B cell (primary cell): Measurements from ENCODE around the gene ZSCAN1. TPM values are rescaled to one million over a fixed set of nuclear protein-coding genes. Genes with fewer than 3 reads are reported as not detected.

ENCODE experiments used
- ATAC-seq: fragments of 200-7000 bp; cut with Tn5 transposase; one replicate; pipeline ENCODE4 v1.10.0; 2021; ENCODE audit warnings: low read depth, mild to moderate bottlenecking, moderate number of reproducible peaks, moderate library complexity
- CTCF ChIA-PET: fragments of 350-600 bp; sonication (Branson Sonifier 250); formaldehyde crosslinking; loops from one replicate; lab custom pipeline; 2021; ENCODE audit warnings: antibody characterized with exemption, inconsistent platforms; lab: Charles Lee
- POLR2A ChIA-PET: fragments of 350-600 bp; sonication (Branson Sonifier 250); formaldehyde crosslinking; loops from one replicate; lab custom pipeline; 2021; ENCODE audit warnings: antibody characterized with exemption; lab: Charles Lee
- DNase-seq: peaks from one replicate; pipeline ENCODE4 v3.0.0; 2013
- H2AFZ ChIP-seq: 2 replicates; pipeline ENCODE4 v1.6.1; 2012; ENCODE audit warnings: mild to moderate bottlenecking, low read depth, low read length; ENCODE audit not compliant: insufficient read depth, poor library complexity, severe bottlenecking
- H3K27ac ChIP-seq, 2 donors: 1 replicate in 1 of 2; 2 replicates in 1 of 2; pipeline ENCODE4 v1.5.1; 2012 to 2013; ENCODE audit warnings: low read length in 2 of 2, mild to moderate bottlenecking in 2 of 2, moderate library complexity in 1 of 2
- H3K27me3 ChIP-seq, 4 experiments: fragments of 200-600 bp in 1 of 4; sonication (generic) in 1 of 4; replicated peaks in 1 of 4; 1 replicate in 2 of 4; 2 replicates in 2 of 4; pipeline versions ENCODE4 v1.6.1 to v1.7.0; 2013 to 2016; ENCODE audit warnings: low read length in 3 of 4, mild to moderate bottlenecking in 2 of 4, mixed read lengths in 1 of 4, moderate library complexity in 1 of 4; ENCODE audit not compliant: insufficient read depth in 4 of 4, control insufficient read depth in 3 of 4; ENCODE audit errors: control extremely low read depth in 1 of 4
- H3K36me3 ChIP-seq, 2 experiments: replicated peaks in 1 of 2; 1 replicate in 1 of 2; 2 replicates in 1 of 2; pipeline versions ENCODE4 v1.6.1 to v1.7.1; 2013; ENCODE audit warnings: low read length in 1 of 2; ENCODE audit not compliant: insufficient read depth in 2 of 2, control insufficient read depth in 1 of 2; ENCODE audit errors: control extremely low read depth in 1 of 2, extremely low read depth in 1 of 2
- H3K4me1 ChIP-seq, 2 donors: fragments of 200-600 bp in 1 of 2; sonication (generic) in 1 of 2; 1 replicate in 1 of 2; 2 replicates in 1 of 2; pipeline versions ENCODE4 v1.5.1 to v1.6.1; 2013 to 2017; ENCODE audit warnings: low read length in 2 of 2; ENCODE audit not compliant: control insufficient read depth in 2 of 2, insufficient read depth in 2 of 2
- H3K4me2 ChIP-seq: replicated peaks from 2 replicates; pipeline ENCODE3; 2012; ENCODE audit warnings: mild to moderate bottlenecking, low read depth, low read length; ENCODE audit not compliant: poor library complexity, severe bottlenecking
- H3K4me3 ChIP-seq, 5 experiments: fragments of 200-600 bp in 1 of 5; sonication (generic) in 1 of 5; 1 replicate in 3 of 5; 2 replicates in 2 of 5; pipeline versions ENCODE4 v1.5.1 to v1.7.0; 2011 to 2016; ENCODE audit warnings: low read length in 4 of 5, mild to moderate bottlenecking in 4 of 5, low read depth in 2 of 5, control low read depth in 1 of 5, moderate library complexity in 1 of 5; ENCODE audit not compliant: insufficient read depth in 1 of 5; ENCODE audit errors: control extremely low read depth in 1 of 5, extremely low read depth in 1 of 5
- H3K79me2 ChIP-seq: fragments of 200-600 bp; sonication (generic); one replicate; pipeline ENCODE4 v1.6.0; 2016; ENCODE audit warnings: low read length; ENCODE audit not compliant: control insufficient read depth, insufficient read depth
- H3K9ac ChIP-seq: fragments of 200-600 bp; sonication (generic); 2 replicates; pipeline ENCODE4 v1.6.1; 2017; ENCODE audit warnings: mild to moderate bottlenecking, low read length, moderate library complexity
- H3K9me3 ChIP-seq, 3 donors: one replicate each; pipeline versions ENCODE4 v1.6.1 to v1.7.1; 2013; ENCODE audit warnings: low read length in 2 of 3; ENCODE audit not compliant: control insufficient read depth in 2 of 3, insufficient read depth in 1 of 3; ENCODE audit errors: control extremely low read depth in 1 of 3
- H4K20me1 ChIP-seq: 2 replicates; pipeline ENCODE4 v1.6.0; 2012; ENCODE audit warnings: mild to moderate bottlenecking, low read length; ENCODE audit not compliant: insufficient read depth, control insufficient read depth, poor library complexity, severe bottlenecking
- H3K27ac Mint-ChIP-seq: one replicate; pipeline ENCODE4 v1.8.0; 2021; ENCODE audit warnings: mixed read lengths
- H3K27me3 Mint-ChIP-seq: one replicate; pipeline ENCODE4 v1.8.0; 2021; ENCODE audit warnings: mixed read lengths
- H3K4me1 Mint-ChIP-seq: one replicate; pipeline ENCODE4 v1.8.0; 2021; ENCODE audit warnings: mixed read lengths
- H3K4me3 Mint-ChIP-seq: one replicate; pipeline ENCODE4 v1.8.0; 2021; ENCODE audit warnings: mixed read lengths
- H3K9me3 Mint-ChIP-seq: one replicate; pipeline ENCODE4 v1.8.0; 2022; ENCODE audit warnings: mixed read lengths; ENCODE audit not compliant: insufficient read depth
- EZH2 ChIP-seq: IDR thresholded peaks from 2 replicates; pipeline ENCODE4 v1.6.1; 2012; ENCODE audit warnings: borderline replicate concordance, low read depth, mild to moderate bottlenecking, moderate library complexity, low read length; ENCODE audit not compliant: insufficient read depth, poor library complexity, severe bottlenecking
- WGBS: methylation state at CpG from one replicate; pipeline ENCODE4 v1.1.5; 2013; ENCODE audit warnings: missing lambda C conversion rate; ENCODE audit not compliant: insufficient coverage; 5-methylcytosine and 5-hydroxymethylcytosine counted together
- intact Hi-C: fragments of 100-400 bp; cut with micrococcal nuclease; formaldehyde crosslinking; loops from one replicate; pipeline ENCODE4 v1.10.0; 2022
- polyA plus RNA-seq: library from polyadenylated mRNA; depleted of rRNA; stranded (reverse); fragments of >200 nt; gene quantifications from 2 replicates; pipeline ENCODE4 v1.2.3, GENCODE V29; 2012
- total RNA-seq, 2 donors: library from RNA; stranded (reverse); fragments of 120-200 nt in 1 of 2; gene quantifications; 1 replicate in 1 of 2; 2 replicates in 1 of 2; pipeline versions ENCODE4 v1.2.3 to v1.2.4, GENCODE V29; 2013 to 2022
- TF ChIP-seq, protein P1 (sequence below): fragments of 200-600 bp; IDR thresholded peaks from one replicate; pipeline ENCODE4 v1.8.0; 2022; ENCODE audit warnings: antibody characterized with exemption, mild to moderate bottlenecking

ZSCAN1 gene
- total and polyA plus RNA-seq, 2 donors (not counting 1 experiment from before 2014, with no cell fraction given) = 0.13 TPM; not detected in 1

DNA sequence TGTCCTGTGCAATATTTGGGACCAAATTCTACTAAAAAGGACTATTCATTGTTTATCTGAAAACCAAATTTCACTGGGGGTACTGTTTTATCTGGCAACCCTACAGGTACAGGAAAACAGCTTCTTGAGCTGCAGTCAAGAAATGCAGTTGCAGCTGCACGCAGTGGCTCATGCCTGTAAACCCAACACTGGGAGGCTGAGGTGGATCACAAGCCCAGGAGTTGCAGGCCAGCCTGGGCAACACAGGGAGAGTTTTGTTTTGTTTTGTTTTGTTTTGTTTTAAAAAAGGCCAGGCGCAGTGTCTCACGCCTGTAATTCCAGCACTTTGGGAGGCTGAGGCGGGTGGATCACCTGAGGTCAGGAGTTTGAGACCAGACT, 11.6 kb upstream of the ZSCAN1 start:
- Histone ChIP-seq H3K9ac (no peak overlapping the region), H2AFZ (no peak overlapping the region), H3K4me3 (no peak overlapping the region), H3K27ac (no peak overlapping the region), H3K9me3 (peaks cover 0 to 52% (median 0%) of the 10 kb centered on the region in 3 donors), H3K4me1 (no peaks in the 10 kb centered on the region), H4K20me1 (no peaks in the 10 kb centered on the region), H3K79me2 (no peaks in the 10 kb centered on the region), H3K36me3 (no peaks in the 10 kb centered on the region), H3K27me3 (peaks cover 0 to 7% (median 0%) of the 10 kb centered on the region in 4 experiments), H3K4me2 (no peak overlapping the region)
- TF ChIP-seq, protein P1, sequence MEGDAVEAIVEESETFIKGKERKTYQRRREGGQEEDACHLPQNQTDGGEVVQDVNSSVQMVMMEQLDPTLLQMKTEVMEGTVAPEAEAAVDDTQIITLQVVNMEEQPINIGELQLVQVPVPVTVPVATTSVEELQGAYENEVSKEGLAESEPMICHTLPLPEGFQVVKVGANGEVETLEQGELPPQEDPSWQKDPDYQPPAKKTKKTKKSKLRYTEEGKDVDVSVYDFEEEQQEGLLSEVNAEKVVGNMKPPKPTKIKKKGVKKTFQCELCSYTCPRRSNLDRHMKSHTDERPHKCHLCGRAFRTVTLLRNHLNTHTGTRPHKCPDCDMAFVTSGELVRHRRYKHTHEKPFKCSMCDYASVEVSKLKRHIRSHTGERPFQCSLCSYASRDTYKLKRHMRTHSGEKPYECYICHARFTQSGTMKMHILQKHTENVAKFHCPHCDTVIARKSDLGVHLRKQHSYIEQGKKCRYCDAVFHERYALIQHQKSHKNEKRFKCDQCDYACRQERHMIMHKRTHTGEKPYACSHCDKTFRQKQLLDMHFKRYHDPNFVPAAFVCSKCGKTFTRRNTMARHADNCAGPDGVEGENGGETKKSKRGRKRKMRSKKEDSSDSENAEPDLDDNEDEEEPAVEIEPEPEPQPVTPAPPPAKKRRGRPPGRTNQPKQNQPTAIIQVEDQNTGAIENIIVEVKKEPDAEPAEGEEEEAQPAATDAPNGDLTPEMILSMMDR = no peak
- no peak for TF ChIP-seq EZH2
- H3K4me3 Mint-ChIP-seq = no peak overlapping the region
- intact Hi-C loops = loop anchor here (1.0 to 5.0 kb wide), 2 partner anchors 75 to 128 kb away; partner anchors contain the start of genes ZNF329 and ZSCAN18
- no peak for ATAC-seq
- H3K27ac Mint-ChIP-seq = no peak overlapping the region
- WGBS = 82% methylated on average over 4 of the region's 4 CpGs
- no peak for DNase-seq
- POLR2A ChIA-PET = interaction anchor here (0.8 to 1.2 kb wide), 2 partner anchors 132 to 135 kb away, joined by 3 to 5 read pairs; no protein-coding TSS in a partner anchor
- H3K9me3 Mint-ChIP-seq = peaks cover 4% of the 10 kb centered on the region
- CTCF ChIA-PET = interaction anchor here (0.5 to 1.4 kb wide), 9 partner anchors 8 to 919 kb away, joined by 3 to 7 read pairs (median 4); partner anchors contain the start of genes ZNF329 and ZNF606
- no peaks in the 10 kb centered on the region for H3K27me3 Mint-ChIP-seq
- H3K4me1 Mint-ChIP-seq = peaks cover 3% of the 10 kb centered on the region

DNA sequence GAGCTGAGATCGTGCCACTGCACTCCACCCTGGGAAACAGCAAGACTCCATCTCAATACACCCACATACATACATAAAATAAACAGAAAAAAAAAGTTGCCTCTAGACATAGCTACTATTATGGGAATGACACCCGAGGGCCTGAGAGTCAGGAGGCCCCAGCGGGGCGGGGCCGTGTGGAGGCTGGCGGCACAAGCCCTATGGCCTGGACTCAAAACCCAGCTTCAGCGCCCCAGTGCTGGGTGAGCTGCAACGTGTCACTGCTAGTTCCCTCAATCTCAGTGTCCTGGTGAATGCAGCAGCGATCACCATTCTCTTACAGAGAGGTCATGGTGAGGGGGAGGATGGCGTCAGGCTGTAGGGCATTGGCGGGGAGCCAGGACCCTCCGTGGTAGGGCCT, 9.2 kb upstream of the ZSCAN1 start:
- ChIA-PET POLR2A (no interaction called here), CTCF (interaction anchor here (1.1 kb wide), 1 partner anchor 130 kb away, joined by 3 read pairs; no protein-coding TSS in a partner anchor)
- Mint-ChIP-seq H3K9me3 (peaks cover 4% of the 10 kb centered on the region), H3K27me3 (peaks cover 3% of the 10 kb centered on the region), H3K27ac (no peak overlapping the region), H3K4me1 (peaks cover 3% of the 10 kb centered on the region), H3K4me3 (no peak overlapping the region)
- WGBS = 99% methylated on average over 10 of the region's 12 CpGs
- H3K4me2 ChIP-seq = no peak overlapping the region
- TF ChIP-seq, protein P1 = no peak
- TF ChIP-seq EZH2 = no peak
- no peak overlapping the region for H3K9ac ChIP-seq
- no peak for DNase-seq
- ATAC-seq = no peak
- no peaks in the 10 kb centered on the region for H4K20me1 ChIP-seq
- no peaks in the 10 kb centered on the region for H3K36me3 ChIP-seq
- no peaks in the 10 kb centered on the region for H3K79me2 ChIP-seq
- no peaks in the 10 kb centered on the region for H3K4me1 ChIP-seq
- no peak overlapping the region for H3K27ac ChIP-seq
- H3K9me3 ChIP-seq = peaks cover 0 to 56% (median 0%) of the 10 kb centered on the region in 3 donors
- no peak overlapping the region for H2AFZ ChIP-seq
- no peak overlapping the region for H3K4me3 ChIP-seq
- intact Hi-C loops = loop anchor here (5.0 kb wide), 1 partner anchor 73 kb away; the partner anchor contains the start of gene ZSCAN18
- peaks cover 0 to under 1% (median 0%) of the 10 kb centered on the region in 4 experiments for H3K27me3 ChIP-seq
